22Rv1 (cell line): Measurements from ENCODE around the gene ZNF416.

Experiments
- H3K27ac ChIP-seq: fragments of 450-650 bp; 2 replicates; pipeline ENCODE4 v1.5.1; 2017
- ZFX ChIP-seq: fragments of 450-650 bp; IDR thresholded peaks from 2 replicates; pipeline ENCODE4 v1.6.1; 2017; ENCODE audit warnings: antibody characterized with exemption, borderline replicate concordance
- TF ChIP-seq, protein P1 (sequence below): fragments of 450-650 bp; IDR thresholded peaks from 2 replicates; pipeline ENCODE4 v1.5.1; 2017; ENCODE audit warnings: mild to moderate bottlenecking

The ZNF416 gene

GRCh38 chr19:57578487-57579205, at the start of gene ZNF416:
Gene ZNF416, minus strand, starts transcription at chr19:57578911. Its CDS starts 207 bp downstream, at chr19:57578704.
- peak within 1 kb of the TSS; percentile 52 for H3K27ac ChIP-seq
- TF ChIP-seq ZFX: no peak
- TF ChIP-seq, protein P1, sequence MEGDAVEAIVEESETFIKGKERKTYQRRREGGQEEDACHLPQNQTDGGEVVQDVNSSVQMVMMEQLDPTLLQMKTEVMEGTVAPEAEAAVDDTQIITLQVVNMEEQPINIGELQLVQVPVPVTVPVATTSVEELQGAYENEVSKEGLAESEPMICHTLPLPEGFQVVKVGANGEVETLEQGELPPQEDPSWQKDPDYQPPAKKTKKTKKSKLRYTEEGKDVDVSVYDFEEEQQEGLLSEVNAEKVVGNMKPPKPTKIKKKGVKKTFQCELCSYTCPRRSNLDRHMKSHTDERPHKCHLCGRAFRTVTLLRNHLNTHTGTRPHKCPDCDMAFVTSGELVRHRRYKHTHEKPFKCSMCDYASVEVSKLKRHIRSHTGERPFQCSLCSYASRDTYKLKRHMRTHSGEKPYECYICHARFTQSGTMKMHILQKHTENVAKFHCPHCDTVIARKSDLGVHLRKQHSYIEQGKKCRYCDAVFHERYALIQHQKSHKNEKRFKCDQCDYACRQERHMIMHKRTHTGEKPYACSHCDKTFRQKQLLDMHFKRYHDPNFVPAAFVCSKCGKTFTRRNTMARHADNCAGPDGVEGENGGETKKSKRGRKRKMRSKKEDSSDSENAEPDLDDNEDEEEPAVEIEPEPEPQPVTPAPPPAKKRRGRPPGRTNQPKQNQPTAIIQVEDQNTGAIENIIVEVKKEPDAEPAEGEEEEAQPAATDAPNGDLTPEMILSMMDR: peak; percentile 27; the same call in 1 of the 2 replicates

GRCh38 chr19:57623091-57623490, 44.4 kb upstream of the ZNF416 start:
- no peak overlapping the region for H3K27ac ChIP-seq
- no peak for TF ChIP-seq ZFX
- TF ChIP-seq, protein P1: no peak

GRCh38 chr19:57620673-57621348, 42.1 kb upstream of the ZNF416 start:
- no peak overlapping the region for H3K27ac ChIP-seq
- TF ChIP-seq, protein P1: no peak
- TF ChIP-seq ZFX: no peak

GRCh38 chr19:57615346-57615745, 36.6 kb upstream of the ZNF416 start:
- TF ChIP-seq, protein P1: no peak
- TF ChIP-seq ZFX: no peak
- no peak overlapping the region for H3K27ac ChIP-seq

DNA sequence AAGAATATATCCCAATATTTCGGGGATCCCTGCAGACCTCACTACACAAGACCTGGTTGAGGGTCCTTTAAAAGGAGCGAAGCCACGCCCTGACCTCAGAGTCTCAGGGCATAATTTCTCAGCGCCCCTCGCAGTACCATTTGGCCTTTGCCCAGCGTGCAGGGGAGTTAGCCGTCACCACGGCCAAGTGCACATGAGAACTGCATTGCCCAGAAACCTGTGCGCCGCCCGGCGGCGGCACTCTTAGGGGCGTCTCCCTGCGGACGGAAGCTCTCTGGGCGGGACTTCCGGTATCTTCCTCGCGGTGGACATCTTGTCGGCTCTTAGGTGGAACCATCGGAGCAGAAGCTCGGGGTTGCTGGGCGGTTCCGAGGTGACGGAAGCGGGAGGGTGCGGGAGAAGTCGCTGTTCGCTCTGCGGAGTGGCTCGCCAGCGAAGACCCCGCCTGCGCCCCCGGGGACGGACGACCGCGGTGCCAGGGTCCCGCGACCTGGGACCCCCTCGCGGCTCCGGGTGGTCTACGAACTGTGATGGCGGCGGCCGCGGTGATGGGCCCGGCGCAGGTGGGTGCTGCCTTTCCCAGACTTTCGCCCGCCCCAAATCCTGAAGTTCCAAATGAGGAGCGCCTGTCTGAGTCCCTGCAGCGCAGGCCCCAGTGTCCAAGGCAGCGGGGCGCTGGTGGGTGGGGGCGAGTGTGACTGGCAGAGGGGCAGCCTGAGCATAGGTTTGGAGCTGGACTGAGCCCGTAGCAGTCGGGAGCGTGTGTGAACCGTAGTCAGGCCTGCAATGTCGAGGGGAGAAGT, 35.4 kb upstream of the ZNF416 start, which contains the start of gene ZNF134:
Gene ZNF134 (plus strand): TSS at position 302 of the 803 bp plus-strand sequence. CDS start 5,227 bp downstream, outside the sequence.
- peak within 1 kb of the TSS; percentile 69 for H3K27ac ChIP-seq
- no peak for TF ChIP-seq ZFX
- TF ChIP-seq, protein P1: no peak

GRCh38 chr19:57611113-57611512, 32.4 kb upstream of the ZNF416 start:
- no peak overlapping the region for H3K27ac ChIP-seq
- TF ChIP-seq, protein P1: no peak
- no peak for TF ChIP-seq ZFX
